HG03575 (cell line): ENCODE data around the gene FBL.
"Not testable (repeated sequence)": the region's sequence is repeated elsewhere in the genome, so short reads cannot be mapped to it uniquely, and the experiment has no call there.

Experiments used
- ATAC-seq: cut with Tn5 transposase; IDR thresholded peaks from one replicate; pipeline ENCODE4 v1.9.1; 2021; ENCODE audit not compliant: unreplicated experiment, insufficient number of reproducible peaks, low FRiP score; ENCODE audit errors: extremely low read depth

The FBL gene

DNA sequence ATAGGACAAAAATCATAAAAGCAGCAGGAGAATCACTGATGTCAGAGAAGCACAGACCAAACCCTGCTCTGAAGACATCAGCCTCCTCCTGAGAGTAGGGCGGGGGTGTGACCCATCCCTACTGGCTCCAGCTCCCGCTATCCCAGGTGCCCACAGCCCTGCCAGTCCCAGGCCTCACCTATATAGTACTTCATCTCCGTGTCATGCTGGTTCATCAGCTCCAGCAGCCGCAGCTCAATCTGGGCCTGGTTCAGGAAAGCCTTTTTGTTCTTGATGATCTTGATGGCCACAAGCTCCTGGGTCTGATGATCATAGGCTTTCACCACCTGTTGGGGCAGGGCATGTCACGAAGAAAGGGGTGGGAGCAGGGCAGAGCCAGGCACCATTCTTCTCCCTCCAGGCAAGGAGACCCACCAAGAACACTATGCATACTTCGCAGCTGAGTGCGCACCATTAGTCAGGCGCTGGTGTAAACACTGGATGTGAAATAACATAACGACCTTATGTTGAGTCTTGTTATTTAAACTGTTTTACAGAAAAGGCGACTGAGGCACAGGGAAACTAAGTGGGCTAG, 16.4 kb downstream of the FBL start:
- no peak for ATAC-seq

GRCh38 chr19:39828654-39829032, 17.5 kb downstream of the FBL start:
- ATAC-seq = no peak

DNA sequence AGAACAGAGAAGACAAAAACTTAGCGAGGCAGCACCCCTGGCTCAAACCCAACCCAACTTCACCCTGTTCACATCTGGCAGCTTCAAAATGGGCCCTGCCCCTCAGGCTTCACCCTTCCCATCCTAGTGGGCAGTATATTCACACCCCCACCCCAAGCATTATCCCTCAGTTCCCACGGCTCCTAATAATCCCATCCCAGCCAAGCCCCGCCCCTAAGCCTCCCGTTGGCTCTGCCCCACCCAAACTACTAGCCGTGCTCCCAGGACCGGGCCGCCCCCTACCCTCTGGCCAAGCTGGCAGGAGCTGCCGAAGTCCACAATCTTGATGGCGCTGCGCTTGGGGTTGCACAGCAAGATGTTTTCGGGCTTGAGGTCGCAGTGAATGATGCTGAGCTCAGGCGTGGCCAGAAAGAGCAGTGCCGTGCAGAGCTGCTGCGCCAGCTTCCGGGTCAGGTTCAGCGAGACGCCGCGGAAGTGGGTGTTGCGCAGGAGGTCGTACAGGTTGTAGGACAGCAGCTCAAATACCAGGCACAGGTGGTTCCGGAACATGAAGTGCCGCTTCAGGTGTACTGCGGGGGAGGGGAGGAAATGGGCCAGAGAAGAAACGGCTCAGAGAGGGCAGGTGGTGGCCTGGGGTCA, 18.0 kb downstream of the FBL start:
- no peak for ATAC-seq

DNA sequence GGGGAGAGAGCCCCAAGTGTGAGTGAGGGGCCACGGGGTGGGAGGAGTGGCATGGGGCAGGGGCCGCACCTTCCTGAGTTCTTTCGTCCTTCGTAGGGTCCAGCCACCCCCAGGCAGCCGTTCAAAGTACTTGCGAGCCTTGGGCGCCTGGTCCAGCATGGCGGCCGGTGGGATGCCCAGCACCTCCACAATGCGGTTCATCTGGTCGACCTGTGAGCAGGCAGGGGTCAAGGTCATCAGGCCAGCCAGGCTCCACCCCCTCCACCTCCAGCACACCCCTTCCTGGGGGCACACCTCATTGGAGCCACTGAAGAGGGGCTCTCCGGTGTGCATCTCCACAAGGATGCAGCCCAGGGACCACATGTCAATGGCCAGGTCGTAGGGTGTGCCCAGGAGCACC, 19.0 kb downstream of the FBL start:
- ATAC-seq = no peak

- no peak for ATAC-seq
These were observed 19.8 kb downstream of the FBL start for GRCh38 chr19:39826311-39826945.

DNA sequence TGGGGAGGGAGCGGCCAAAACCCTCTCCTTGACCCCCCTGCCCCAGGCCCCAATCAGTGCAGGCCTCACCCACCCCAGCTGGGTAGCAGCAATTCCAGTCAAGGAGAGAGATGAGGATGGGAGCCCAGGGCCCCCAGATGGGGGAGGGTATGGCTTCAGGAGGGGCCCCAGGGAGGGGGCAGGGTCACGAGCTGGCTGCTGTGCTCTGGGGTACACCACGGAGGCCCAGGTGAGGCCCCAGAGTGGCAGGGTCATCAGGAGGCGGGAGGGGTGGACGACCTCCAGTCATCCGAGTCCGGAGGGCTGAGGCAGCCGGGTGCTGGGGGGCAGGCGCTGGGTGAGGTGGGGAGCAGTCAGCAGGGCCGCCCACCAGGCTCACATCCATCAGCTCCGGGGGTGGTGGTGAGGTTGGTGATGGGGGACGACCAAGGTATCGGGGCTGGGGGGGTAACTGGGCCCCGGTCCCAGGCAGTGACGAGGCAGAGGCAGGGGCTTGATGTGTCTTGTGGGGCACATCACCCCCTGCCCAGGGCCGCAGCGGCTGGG, 20.6 kb downstream of the FBL start:
- ATAC-seq = no peak

GRCh38 chr19:39825093-39825463, 21.1 kb downstream of the FBL start:
- no peak for ATAC-seq

GRCh38 chr19:39824143-39825092, 21.8 kb downstream of the FBL start:
- peak; percentile 51 for ATAC-seq

- no peak for ATAC-seq
These were observed 22.5 kb downstream of the FBL start for GRCh38 chr19:39823686-39824085.

- ATAC-seq = no peak
These were observed 25.5 kb downstream of the FBL start for GRCh38 chr19:39820696-39821095.

DNA sequence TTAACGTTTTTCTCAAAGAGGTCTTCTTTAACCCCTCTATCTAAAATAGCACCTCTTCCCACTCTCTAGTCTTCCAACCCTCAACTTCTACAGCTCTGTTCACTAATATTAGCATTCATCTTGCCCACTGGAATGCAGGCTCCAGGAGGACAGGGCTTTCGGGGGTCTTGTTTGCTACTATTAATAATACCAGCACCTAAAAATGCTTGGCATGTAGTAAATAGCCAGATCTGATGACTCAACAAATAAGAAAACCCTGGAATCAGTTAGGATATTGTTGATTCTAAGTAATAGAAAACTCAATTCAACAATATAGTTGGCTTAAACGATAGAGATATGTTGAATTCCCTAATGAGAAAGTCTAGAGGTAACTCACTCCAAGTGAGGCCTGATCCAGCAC, 26.4 kb downstream of the FBL start:
- no peak for ATAC-seq

- ATAC-seq = no peak
These were observed 27.5 kb downstream of the FBL start for GRCh38 chr19:39818626-39819097.

DNA sequence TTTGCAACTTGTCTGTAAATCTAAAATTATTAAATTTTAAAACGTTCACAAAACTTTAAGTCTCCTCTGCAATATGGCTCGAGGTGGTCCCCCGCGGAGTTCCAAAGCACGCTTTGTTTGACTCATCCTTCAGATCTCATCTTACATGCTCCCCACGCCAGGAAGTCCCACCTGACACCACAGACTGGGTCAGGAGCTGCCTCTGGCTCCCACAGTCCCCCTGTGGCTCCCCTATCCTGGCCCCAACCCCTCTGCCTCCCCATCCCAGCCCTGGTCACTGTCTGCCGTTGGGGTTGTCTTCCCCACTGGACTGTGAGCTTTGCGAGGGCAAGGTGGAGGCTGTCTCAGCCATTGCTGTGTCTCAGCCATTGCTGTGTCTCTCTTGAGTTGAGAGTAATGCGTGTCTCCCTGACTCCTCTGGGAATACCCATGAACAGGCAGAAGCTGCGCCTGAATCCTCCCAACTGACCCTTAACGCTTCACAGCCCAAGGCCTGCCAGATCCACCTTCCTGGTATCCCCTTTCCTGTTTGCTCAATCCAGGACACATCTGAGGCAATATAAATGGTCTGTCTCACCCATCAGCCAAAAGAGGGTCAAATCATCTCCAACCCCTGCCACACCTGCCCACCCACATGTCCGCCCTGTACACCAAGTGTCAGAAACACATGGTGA, 28.2 kb downstream of the FBL start:
- ATAC-seq = no peak

GRCh38 chr19:39816287-39817048, 29.7 kb downstream of the FBL start:
- ATAC-seq = no peak

DNA sequence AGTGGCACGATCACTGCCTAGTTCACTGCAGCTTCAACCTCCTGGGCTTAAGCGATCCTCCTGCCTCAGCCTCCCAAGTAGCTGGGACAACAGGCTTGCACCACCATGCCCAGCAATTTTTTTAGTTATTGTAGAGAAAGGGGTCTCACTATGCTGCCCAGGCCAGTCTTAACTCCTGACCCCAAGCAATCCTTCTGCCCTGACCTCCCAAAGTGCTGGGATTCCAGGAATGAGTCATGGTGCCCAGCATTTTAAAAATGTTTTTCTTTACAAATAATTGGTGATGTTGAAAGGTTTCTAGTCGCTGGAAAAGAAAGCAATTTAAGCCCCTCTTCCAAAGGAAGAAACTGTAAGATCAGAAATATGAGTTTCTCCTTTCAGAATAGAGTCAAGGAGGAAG, 31.6 kb downstream of the FBL start:
- no peak for ATAC-seq

GRCh38 chr19:39814111-39814510, 32.1 kb downstream of the FBL start:
- ATAC-seq = not testable (repeated sequence)

GRCh38 chr19:39813264-39813993, 32.8 kb downstream of the FBL start:
- ATAC-seq = no peak
